K562 (cell line): ENCODE measurements around the gene KCND1.

ENCODE experiments used
- ATF3 ChIP-seq, 2 experiments: fragments of 450-650 bp in 1 of 2; sonication (generic) in 1 of 2; formaldehyde crosslinking in 1 of 2; IDR thresholded peaks in 1 of 2; conservative IDR thresholded peaks in 1 of 2; 2 replicates each; pipeline versions ENCODE4 v1.6.1 to v1.8.1; 2016 to 2023; ENCODE audit warnings: mild to moderate bottlenecking in 2 of 2, moderate library complexity in 2 of 2, inconsistent platforms in 1 of 2, missing genetic modification reagents in 1 of 2
- FIP1L1 ChIP-seq: fragments of 200-400 bp; formaldehyde crosslinking; IDR thresholded peaks from 2 replicates; pipeline ENCODE4 v1.6.1; 2018; ENCODE audit warnings: mild to moderate bottlenecking, low read depth, low read length; ENCODE audit not compliant: poor library complexity, severe bottlenecking
- FOSL1 ChIP-seq: fragments of 200-800 bp; sonication (Bioruptor generic); conservative IDR thresholded peaks from 2 replicates; pipeline ENCODE4 v1.6.1; 2016; ENCODE audit warnings: missing genetic modification characterization, missing compliant biosample characterization
- FOXA1 ChIP-seq: fragments of 450-650 bp; IDR thresholded peaks from 2 replicates; pipeline ENCODE4 v1.6.1; 2016; ENCODE audit warnings: mild to moderate bottlenecking, borderline replicate concordance
- HOXB6 ChIP-seq: fragments of 250-450 bp; sonication (Bioruptor Pico); IDR thresholded peaks from 2 replicates; pipeline ENCODE4 v1.5.1; 2022; ENCODE audit warnings: mild to moderate bottlenecking, borderline replicate concordance
- NR0B1 ChIP-seq: fragments of 450-650 bp; IDR thresholded peaks from one replicate; pipeline ENCODE4 v1.6.1; 2018; ENCODE audit warnings: mild to moderate bottlenecking, moderate library complexity; ENCODE audit not compliant: partially characterized antibody
- POLR2AphosphoS2 ChIP-seq: IDR thresholded peaks from 2 replicates; pipeline ENCODE4 v1.6.1; 2012; ENCODE audit warnings: low read length, improper control_type of control experiment
- SMARCB1 ChIP-seq: IDR thresholded peaks from 2 replicates; pipeline ENCODE4 v1.6.1; 2011; ENCODE audit warnings: improper control_type of control experiment, low read depth; ENCODE audit not compliant: insufficient read length
- SREBF1 ChIP-seq: fragments of 150-350 bp; IDR thresholded peaks from 2 replicates; pipeline ENCODE4 v1.6.1; 2014; ENCODE audit warnings: antibody characterized with exemption, low read depth, low read length, borderline replicate concordance
- TAF15 ChIP-seq: fragments of 200-400 bp; formaldehyde crosslinking; IDR thresholded peaks from 2 replicates; pipeline ENCODE4 v1.6.1; 2017; ENCODE audit warnings: mild to moderate bottlenecking, low read depth, low read length, moderate library complexity
- ZBED1 ChIP-seq: IDR thresholded peaks from 2 replicates; pipeline ENCODE4 v1.6.1; 2014
- ZNF41 ChIP-seq: fragments of 250-450 bp; sonication (Bioruptor Pico); conservative IDR thresholded peaks from 2 replicates; pipeline ENCODE4 v1.4.0; 2020; ENCODE audit warnings: mild to moderate bottlenecking

- TF ChIP-seq POLR2AphosphoS2 (no peak), HOXB6 (CRISPR knock-in tag) (no peak), ATF3 (IDR thresholded peaks at IDR 0.05) (no peak), ATF3 (CRISPR knock-in tag; conservative IDR thresholded peaks at IDR 0.05) (no peak), NR0B1 (no peak), FIP1L1 (no peak), ZBED1 (no peak), FOSL1 (tag) (no peak), TAF15 (no peak), FOXA1 (no peak), SMARCB1 (no peak), ZNF41 (CRISPR knock-in tag) (no peak), SREBF1 (no peak)
These were observed 4.7 kb downstream of the KCND1 start for GRCh38 chrX:48966796-48967579.
